Gastroesophageal sphincter (tissue), 3 donors: ENCODE data around the gene MAML3.

Source experiments
- POLR2A ChIP-seq, 2 donors: fragments of 450-650 bp; IDR thresholded peaks; one replicate each; pipeline ENCODE4 v1.6.1; 2017; ENCODE audit warnings: antibody characterized with exemption in 2 of 2, mild to moderate bottlenecking in 2 of 2, moderate library complexity in 1 of 2
- POLR2AphosphoS5 ChIP-seq: sonication (generic); formaldehyde crosslinking; IDR thresholded peaks from one replicate; pipeline ENCODE4 v1.6.1; 2017; ENCODE audit warnings: antibody characterized with exemption
- TF ChIP-seq, protein P1 (sequence below), 4 experiments: fragments of 200-600 bp in 2 of 4; fragments of 450-650 bp in 2 of 4; sonication (generic) in 1 of 4; IDR thresholded peaks; one replicate each; pipeline ENCODE4 v1.5.1; 2017 to 2019; ENCODE audit warnings: antibody characterized with exemption in 4 of 4, mild to moderate bottlenecking in 2 of 4, moderate library complexity in 2 of 4

DNA sequence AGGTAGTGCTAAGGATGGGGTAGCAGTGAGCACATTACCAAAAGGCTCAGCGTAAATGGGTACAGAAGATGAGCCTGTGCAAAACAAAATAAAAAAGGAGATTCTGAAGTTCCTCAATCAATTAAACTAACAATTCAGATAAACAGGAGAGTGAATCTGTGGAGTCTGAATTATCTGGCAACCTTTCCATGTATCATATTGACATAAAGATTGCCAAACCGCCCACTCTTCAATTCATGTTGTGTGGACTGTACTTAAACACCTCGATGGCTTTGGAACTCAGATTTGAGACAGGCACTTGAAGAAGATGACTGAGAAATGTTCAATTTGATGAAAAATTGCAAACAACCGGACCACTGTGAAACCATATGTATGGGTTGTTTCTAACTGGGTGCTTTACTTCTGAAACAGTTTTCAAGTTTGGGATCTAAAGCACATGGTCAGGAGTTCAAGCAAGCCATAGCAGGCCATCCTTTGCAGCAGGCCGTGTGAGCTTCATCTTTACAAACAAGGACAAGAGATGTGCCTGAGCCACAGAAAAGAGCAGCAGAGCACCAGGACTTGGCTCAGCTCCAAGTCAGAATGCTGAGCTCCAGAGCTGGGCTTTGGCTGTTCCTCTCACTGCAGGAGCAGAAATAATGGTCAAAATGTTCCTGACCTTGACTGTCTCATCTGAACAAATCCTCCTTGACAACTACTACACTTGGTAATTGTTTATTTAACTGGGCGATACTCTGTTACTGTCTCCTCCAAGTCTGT lies 380.2 kb downstream of the MAML3 start:
- TF ChIP-seq POLR2A (IDR thresholded peaks at IDR 0.05), result no peak
- TF ChIP-seq, protein P1, sequence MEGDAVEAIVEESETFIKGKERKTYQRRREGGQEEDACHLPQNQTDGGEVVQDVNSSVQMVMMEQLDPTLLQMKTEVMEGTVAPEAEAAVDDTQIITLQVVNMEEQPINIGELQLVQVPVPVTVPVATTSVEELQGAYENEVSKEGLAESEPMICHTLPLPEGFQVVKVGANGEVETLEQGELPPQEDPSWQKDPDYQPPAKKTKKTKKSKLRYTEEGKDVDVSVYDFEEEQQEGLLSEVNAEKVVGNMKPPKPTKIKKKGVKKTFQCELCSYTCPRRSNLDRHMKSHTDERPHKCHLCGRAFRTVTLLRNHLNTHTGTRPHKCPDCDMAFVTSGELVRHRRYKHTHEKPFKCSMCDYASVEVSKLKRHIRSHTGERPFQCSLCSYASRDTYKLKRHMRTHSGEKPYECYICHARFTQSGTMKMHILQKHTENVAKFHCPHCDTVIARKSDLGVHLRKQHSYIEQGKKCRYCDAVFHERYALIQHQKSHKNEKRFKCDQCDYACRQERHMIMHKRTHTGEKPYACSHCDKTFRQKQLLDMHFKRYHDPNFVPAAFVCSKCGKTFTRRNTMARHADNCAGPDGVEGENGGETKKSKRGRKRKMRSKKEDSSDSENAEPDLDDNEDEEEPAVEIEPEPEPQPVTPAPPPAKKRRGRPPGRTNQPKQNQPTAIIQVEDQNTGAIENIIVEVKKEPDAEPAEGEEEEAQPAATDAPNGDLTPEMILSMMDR (IDR thresholded peaks at IDR 0.05), result no peak
- TF ChIP-seq POLR2AphosphoS5, result no peak
